GM19455 (cell line): ENCODE results near the gene FERMT1.
"Not testable (repeated sequence)": the region's sequence is repeated elsewhere in the genome, so short reads cannot be mapped to it uniquely, and the experiment has no call there.

Experiments used
- ATAC-seq: cut with Tn5 transposase; IDR thresholded peaks from one replicate; pipeline ENCODE4 v1.9.1; 2021; ENCODE audit not compliant: unreplicated experiment

The FERMT1 gene

DNA sequence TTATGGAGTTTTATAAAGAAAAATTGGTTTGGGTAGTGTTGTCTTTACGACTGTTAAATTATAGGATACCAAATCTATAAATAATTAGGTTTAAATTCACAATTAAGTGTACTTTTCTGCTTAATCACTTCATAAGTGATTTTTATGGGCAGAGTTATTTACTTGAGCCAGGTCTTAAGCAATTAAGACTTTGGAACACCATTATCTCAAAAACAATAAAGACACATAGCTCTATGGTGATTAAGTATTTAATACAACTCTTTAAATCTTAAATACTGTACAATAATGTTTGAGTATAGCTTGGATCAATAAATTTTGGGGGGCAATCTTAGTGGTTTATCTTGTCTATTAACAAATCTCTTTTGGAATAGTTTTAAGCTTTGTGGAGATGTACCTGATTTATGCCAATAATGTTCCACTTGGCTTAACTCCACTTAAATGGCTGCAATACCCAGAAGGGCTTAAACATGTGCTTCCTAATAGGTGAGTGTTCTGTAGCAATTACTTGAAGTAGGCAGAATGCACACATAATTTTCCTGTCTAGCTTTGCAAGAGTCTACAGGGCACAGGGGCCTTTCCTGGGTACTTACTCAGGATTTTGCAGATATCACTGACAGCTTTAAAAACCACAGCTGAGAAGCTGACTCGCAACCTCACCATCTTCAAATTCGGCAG is 7.5 kb downstream of the FERMT1 start:
- no peak for ATAC-seq

DNA sequence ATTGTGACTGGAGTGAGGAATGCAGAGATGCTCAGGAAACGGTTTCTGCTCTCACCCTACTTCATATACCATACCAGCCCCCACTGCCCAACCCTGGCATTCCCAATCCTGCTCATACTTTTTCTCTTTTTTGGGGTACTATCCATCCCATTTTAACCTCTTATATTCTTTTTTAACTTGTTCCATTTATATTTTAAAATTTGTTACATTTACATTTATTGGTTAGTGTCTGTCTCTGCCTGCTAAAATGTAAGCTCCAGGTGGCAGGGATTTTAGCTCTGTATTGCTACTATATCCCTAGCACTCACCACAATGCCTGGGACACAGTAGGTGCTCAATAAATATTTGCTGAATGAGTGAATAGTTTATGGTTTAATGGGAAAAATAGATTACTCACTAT is 8.1 kb downstream of the FERMT1 start:
- ATAC-seq, result no peak

DNA sequence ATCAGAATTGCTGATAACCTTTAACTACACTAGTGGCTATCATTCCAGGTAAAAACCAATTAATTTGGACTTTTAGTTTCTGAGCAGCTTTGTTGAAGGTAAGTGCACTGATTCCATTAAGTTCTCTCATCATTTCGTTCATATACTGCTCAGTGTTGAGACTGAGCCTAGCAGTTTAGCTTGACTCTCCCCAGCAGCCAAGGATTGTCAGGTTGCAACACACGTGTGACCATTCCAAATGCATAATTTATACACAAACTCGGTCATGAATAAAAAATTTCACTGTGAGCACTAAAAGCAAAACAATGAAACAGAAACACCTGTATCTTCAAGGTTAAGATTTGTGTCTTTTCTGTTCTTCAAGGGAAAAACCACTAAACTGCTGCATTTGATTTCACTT is 8.9 kb downstream of the FERMT1 start:
- ATAC-seq, result no peak

DNA sequence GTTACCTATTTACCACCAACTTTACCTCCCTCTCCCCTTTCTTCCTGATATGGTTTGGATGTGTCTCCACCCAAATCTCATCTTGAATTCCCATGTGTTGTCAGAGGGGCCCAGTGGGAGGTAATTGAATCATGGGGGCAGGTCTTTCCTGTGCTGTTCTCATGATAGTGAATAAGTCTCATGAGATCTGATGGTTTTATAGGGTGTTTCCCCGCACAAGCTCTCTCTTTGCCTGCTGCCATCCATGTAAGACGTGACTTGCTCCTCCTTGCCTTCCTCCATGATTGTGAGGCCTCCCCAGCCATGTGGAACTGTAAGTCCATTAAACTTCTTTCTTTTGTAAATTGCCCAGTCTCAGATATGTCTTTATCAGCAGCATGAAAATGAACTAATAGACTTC is 9.9 kb downstream of the FERMT1 start:
- not testable (repeated sequence) for ATAC-seq

DNA sequence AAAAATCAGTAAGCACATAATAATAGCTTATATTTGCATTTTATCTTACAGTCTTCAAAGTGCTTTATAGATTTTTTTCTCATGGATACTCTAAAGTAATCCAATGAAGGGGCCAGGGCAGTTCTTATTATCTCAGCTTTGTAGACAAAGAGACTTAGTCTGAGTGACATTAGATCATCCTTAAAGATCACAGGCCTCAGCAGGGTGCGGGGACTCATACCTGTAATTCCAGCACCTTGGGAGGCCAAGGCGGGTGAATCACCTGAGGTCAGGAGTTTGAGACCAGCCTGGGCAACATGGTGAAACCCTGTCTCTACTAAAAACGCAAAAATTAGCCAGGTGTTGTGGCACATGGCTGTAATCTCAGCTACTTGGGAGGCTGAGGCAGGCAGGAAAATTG is 14.5 kb downstream of the FERMT1 start:
- ATAC-seq, result no peak

DNA sequence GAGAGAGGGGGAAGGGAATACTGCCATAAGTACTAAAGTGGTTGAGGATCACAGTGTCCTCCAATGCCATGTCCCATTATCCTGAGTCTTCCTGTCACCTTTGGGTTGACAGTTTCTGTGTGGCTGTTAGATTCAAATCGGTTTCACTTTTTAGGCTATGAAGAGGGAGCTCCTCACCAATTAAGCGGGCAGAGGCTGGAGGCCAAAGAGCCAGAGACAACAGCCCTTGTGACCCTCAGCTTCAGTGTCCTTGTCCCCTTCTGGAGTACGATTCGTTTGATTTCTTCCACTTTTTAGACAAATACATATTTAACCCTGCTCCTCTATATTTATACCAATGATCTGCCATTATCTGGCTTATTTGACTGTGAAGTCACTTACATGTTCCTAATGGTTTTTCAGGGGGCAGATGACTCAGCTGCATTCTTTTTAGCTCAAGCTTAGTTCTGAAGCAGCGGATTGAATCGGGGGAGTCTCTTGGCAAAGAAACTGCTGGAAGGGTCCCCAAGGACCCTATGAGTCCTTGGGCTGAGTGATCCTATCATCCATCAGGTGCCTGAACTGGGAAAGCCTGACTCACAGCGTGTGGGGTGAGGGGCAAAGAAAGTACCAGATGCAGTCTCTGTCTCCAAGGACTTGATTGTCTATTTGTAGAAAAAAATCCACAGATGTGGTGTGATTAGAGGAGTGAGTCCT is 18.2 kb downstream of the FERMT1 start:
- no peak for ATAC-seq

DNA sequence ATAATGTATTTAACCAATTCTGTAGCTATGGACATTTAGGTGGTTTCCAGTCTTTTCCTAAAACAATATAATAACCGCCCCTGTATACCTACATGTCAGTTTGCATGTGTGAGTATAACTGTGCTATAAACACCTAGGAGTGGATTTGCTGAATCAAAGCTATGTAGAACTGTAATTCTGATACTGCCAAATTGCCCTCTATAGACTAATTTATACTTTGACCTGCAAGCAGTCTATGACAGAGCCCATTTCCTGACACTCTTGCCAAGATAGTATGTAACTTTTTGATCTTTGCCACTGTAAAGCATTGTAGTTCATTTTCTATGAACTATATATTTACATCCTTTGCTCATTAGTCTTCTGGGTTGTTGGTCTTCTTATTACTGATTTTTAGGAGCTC is 19.5 kb downstream of the FERMT1 start:
- no peak for ATAC-seq

DNA sequence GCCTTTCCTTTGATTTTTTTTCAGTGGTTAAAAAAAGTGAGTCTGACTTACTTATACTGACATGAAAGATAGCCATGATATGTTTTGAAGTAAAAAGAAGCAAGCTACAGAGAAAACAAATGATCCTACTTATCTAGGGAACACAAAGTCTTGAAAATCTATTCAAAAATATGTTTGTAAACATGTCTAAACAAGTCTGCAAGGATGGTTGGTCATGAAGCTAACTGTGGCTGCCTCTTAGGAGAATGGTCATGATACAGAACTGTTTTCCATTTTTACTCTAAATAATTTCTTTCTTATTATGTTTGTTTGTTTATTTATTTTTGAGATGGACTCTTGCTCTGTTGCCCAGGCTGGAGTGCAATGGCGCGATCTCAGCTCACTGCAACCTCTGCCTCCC is 21.5 kb downstream of the FERMT1 start:
- ATAC-seq, result no peak

DNA sequence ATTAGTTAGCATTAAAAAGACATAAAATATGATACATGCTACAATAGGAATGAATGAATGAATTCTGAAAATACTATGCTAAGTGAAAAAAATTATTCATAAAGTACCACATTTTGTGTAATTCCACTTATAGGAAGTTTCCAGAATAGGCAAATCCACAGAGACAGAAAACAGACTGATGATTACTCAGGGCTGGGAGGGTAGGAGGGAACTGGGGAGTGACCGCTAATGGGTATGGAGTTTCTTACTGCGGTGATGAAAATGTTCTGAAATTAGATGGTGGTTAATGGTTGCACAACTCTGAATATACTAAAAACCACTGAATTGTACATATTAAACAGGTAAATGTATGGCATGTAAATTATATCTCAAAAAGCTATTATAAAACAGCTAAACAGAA is 22.6 kb downstream of the FERMT1 start:
- ATAC-seq, result no peak

DNA sequence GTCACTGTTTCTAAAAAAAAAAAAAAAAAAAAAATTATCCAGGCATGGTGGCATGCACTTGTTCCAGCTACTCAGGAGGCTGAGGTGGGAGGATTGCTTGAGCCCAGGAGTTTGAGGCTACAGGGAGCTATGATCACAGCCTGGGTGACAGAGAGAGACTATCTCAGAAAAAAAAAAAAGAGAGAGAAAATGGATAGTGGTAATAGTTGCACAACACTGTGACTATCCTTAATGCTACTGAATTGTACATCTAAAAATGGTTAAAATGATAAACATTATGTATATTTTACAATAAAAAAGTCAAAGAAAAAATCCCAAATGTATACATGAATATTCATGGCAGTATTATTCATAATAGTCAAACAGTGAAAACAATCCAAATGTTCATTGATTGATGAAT is 23.0 kb downstream of the FERMT1 start:
- ATAC-seq, result no peak

DNA sequence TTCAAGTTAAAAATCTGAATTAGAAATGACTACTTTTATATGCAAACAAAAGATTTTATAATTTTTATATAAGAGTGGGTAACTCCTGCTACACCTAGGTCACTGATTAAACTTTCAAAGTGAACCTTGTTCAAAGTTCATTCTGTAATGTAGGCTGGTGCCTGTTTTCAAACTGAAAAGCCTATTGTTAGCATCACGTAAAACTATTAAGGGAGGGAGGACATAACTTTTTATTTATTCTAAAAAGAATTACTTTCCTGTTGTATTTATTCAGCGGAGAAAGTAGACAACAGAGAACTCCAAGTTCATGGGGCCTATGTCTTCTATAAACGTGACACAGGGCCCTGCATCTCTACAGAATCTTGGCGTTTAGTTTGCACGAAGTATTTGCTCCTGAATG is 27.4 kb downstream of the FERMT1 start:
- ATAC-seq, result no peak

DNA sequence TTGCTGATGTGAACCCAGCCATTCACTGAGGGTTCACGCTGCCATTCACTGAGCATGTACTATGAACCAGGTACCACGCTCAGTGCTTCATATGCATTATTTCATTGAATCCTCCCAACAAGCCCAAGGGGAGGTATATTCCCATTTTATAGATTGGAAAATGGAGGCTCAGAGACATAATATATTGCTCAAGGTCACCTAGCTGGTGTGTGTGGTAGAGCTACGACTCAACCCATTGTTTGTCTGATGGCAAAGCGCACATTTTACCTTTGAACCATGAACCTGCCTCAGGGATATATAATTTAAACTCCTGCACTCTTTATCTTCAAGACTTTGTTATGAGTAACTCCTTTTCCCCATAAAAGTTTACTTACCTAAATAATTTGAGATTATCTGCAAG is 28.3 kb downstream of the FERMT1 start:
- no peak for ATAC-seq

DNA sequence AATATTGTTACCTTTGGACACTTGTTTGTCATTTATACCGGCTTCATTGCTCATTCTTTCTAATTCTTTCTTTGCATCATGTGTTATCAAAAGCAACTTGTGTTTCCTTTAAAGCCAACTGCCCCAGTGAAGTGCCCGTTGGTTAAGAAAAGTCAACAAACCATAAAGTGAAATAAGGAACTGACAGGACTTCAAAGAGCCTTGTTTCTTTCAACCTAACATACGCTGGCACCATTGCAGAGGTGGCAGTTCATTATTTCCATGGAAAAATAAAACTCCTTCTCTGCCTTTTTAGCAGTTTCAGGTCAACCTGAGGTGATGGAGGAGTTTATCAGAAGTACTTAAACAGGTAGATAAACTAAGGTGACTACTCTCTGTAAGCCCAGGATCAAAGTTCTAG is 28.8 kb downstream of the FERMT1 start:
- no peak for ATAC-seq

DNA sequence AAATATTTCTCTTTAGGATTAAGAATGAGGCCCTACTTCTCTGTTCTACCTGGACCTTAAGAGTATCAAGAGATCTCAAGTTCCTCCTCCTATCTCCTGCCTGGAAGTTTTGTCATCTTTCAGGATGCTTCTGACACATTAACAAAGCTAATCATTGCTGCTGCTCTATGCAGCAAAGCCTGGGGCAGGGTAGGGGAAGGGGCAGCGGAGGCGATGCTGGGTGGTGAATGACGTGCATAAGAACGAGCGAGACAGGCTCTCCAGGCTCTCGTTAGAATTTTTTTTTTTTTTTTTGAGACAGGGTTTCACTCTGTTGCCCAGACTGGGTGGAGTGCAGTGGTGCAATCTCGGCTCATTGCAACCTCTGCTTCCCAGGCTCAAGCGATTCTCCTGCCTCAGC is 31.2 kb downstream of the FERMT1 start:
- no peak for ATAC-seq

DNA sequence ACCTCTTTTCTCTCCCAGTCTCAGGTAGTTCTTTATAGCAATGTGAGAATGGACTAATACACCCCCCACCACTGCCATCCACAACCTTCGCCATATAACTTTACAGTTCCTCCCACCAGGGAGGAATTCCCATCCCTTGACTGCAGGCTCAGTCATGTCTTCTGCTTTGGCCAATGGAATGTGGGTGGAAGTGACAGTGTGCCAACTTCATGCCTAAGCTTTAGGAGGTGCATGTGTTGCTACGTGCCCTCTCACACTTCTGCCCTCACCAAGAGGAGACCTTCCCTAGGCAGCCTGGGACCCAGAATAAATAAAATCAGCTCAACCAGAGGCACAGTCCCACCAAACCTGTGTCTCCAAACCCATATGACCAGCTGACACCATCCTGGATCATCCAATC is 36.0 kb downstream of the FERMT1 start:
- ATAC-seq, result no peak

DNA sequence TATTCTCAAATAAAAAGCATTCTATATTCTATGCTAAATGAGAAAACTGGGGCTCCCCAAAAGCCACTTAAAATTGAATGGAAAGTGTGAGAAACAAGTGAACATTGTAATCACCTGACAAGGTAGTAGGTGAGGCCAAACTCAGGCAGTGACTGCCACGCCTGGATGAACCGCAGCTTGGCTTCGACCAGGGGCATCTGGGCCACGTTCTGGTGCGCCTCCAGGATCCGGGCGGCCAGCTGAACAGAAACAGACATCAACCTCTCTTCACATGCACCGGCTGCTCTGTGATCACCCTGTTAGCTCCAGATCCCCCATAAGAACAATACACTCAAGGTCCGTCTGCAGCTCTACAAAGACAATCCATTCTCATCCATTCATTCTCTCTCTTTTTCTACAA is 38.9 kb downstream of the FERMT1 start:
- no peak for ATAC-seq

DNA sequence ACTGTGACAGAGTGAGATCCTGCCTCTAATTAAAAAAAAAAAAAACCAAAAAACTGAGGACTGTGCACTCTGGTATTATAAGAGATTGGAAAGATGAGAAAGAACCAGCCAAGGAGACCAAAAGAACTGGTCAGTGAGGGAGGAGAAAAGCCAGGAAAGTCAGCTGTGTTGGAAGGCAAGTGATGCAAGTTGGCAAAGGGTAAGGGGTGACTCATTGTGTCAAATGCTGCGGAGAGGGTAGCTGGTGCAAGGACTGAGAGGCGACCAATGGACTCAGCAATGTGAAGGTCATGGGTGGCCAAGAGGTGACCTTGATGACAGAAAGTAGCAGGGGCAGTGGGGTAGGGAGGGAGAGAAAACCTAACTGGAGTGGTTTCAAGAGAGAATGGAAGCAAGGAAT is 41.6 kb downstream of the FERMT1 start:
- no peak for ATAC-seq

DNA sequence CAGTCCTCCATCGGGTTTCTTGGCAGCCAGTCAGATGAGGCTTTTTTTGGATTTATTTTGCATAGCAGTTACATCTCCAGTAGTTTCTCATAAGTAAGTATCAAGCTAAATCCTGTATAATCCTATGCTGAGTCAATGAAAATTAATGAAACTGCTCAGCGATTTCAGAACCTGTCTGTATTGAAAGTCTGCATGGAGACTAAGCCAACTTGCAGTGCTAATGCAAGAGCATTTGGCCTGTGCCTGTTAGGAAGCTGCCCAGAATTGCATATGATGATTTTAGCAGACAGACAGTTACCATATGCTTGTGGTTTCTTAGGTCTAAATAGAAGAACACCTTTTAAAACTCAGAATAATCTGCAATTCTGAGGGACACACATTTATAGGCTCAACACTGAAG is 43.8 kb downstream of the FERMT1 start:
- ATAC-seq, result no peak

DNA sequence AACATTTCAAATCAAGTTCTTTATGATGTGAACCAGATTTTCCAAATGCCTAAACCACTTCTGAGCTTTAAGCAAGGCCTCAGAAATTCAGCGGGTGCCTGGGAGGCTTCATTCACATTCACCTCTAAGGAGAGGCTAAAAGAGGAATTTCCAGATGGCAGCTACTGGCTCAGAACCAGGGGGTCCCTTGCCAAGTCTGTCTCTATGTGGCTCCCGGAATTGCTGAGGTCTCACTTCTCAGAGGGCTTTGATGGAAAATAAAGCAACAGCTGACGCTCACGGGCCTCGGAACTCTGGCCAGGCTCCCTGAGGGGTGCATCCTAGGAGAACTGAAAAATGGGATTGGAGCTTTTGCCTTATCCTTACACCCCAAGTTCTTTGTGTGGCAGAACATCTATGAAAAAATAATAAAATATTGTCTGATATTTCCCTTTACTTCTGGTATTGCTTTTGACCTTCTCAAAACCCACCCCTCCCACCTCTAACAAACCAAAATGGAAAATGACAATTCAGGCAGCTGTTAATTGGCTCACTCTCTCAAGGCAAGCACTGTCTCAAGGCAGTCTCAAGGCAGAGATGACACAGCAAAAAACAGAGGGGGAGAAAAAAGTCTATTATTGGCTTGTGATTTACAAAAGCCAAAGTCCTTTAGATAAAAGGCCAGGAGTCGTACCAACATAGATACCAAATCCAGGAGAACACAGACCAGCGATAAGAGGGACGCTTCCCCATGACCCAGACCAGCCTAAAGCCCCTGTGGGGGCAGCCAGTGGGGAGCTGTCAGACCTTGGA is 47.2 kb downstream of the FERMT1 start:
- ATAC-seq, result no peak

DNA sequence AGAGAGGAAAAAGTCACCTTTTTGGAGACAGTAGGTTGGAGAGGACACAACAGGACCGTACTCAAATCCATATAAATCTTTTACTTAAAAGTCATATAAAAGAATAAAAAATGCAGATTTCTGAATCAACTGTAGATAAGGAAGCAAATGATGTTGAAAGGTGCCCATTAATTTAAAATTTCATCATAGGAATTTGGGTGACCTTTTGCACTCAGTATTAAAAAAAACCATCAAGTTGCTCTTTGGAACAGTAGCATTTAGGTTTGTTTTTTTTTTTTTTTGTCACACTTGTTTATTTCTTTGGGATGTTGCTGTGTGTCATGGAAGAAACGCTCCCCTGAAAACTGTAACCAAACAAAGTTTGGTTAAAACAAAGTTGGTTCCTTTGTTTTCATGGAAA is 48.0 kb downstream of the FERMT1 start:
- no peak for ATAC-seq

DNA sequence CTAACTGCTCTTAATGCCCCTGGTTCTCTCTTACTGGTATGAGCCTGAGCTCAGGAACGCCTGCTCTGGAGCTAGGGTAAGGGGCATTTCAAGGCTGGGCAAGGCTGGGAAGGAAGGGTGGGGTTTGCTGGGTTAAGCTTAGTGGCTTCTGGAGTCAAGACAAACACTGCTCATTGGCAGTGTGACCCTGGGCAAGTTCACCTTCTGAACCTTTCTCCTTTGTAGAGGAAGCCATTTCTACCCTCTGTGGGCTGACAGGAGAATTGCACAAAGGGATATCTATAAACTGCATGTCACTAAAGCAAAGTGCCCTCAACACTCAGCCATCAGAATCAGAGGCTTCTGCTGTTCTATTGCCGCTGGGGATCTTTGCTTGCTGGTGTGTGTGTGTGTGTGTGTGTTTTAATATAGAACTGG is 48.7 kb downstream of the FERMT1 start:
- peak; percentile 83 for ATAC-seq
